SK-N-SH treated with all-trans-retinoic acid at 6 μM for 48 hours (cell line): Measurements from ENCODE around the gene SEC31B.

Experiments used
- ARNTL ChIP-seq: fragments of 450-650 bp; formaldehyde crosslinking; IDR thresholded peaks from 2 replicates; pipeline ENCODE4 v1.5.0; 2020; ENCODE audit warnings: low read depth, mild to moderate bottlenecking, moderate library complexity, borderline replicate concordance
- ISL1 ChIP-seq: fragments of 250-450 bp; sonication (Bioruptor Pico); IDR thresholded peaks from 2 replicates; pipeline ENCODE4 v2.1.2; 2022; ENCODE audit warnings: mild to moderate bottlenecking, moderate library complexity
- RARB ChIP-seq: fragments of 250-450 bp; sonication (Bioruptor Pico); IDR thresholded peaks from 2 replicates; pipeline ENCODE4 v1.8.0; 2021; ENCODE audit warnings: mild to moderate bottlenecking, moderate library complexity
- SNAI2 ChIP-seq: fragments of 250-450 bp; sonication (Bioruptor Pico); IDR thresholded peaks from 2 replicates; pipeline ENCODE4 v1.5.0; 2020; ENCODE audit warnings: mild to moderate bottlenecking, moderate library complexity
- ZFP30 ChIP-seq: fragments of 450-650 bp; formaldehyde crosslinking; IDR thresholded peaks from 2 replicates; pipeline ENCODE4 v1.5.0; 2022; ENCODE audit warnings: mild to moderate bottlenecking, moderate library complexity
- TF ChIP-seq, protein P1 (sequence below): fragments of 250-450 bp; sonication (Bioruptor Pico); IDR thresholded peaks from 2 replicates; pipeline ENCODE4 v1.8.0; 2020; ENCODE audit warnings: mild to moderate bottlenecking, moderate library complexity, borderline replicate concordance
- TF ChIP-seq, protein P2 (sequence below): fragments of 250-450 bp; sonication (Bioruptor Pico); IDR thresholded peaks from 2 replicates; pipeline ENCODE4 v1.5.1; 2020; ENCODE audit warnings: low read depth, mild to moderate bottlenecking, moderate library complexity

DNA sequence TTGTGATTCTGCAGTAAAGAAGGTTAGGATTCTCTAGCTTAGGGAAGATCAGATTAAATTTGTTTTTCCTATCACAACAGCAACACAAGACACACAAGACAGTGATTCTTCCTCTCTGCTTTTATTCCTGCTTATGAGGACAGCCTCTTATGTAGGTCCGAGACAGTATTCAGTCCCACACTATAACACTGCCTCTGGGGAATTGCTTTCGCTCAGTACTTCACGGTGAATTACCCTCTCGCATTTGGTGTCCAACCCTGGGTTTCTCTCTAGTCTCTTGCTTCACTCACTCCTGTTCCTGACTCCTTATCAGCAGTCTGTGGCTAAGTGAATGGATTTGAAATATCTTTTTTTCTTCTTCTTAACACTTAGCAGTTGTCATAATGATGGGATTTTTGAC lies 17.8 kb upstream of the SEC31B start:
- TF ChIP-seq, protein P1, sequence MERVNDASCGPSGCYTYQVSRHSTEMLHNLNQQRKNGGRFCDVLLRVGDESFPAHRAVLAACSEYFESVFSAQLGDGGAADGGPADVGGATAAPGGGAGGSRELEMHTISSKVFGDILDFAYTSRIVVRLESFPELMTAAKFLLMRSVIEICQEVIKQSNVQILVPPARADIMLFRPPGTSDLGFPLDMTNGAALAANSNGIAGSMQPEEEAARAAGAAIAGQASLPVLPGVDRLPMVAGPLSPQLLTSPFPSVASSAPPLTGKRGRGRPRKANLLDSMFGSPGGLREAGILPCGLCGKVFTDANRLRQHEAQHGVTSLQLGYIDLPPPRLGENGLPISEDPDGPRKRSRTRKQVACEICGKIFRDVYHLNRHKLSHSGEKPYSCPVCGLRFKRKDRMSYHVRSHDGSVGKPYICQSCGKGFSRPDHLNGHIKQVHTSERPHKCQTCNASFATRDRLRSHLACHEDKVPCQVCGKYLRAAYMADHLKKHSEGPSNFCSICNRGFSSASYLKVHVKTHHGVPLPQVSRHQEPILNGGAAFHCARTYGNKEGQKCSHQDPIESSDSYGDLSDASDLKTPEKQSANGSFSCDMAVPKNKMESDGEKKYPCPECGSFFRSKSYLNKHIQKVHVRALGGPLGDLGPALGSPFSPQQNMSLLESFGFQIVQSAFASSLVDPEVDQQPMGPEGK = no peak
- TF ChIP-seq SNAI2 (no peak), ZFP30 (no peak), ARNTL (CRISPR knock-in tag) (no peak), ISL1 (CRISPR knock-in tag) (no peak), RARB (no peak)
- TF ChIP-seq, protein P2, sequence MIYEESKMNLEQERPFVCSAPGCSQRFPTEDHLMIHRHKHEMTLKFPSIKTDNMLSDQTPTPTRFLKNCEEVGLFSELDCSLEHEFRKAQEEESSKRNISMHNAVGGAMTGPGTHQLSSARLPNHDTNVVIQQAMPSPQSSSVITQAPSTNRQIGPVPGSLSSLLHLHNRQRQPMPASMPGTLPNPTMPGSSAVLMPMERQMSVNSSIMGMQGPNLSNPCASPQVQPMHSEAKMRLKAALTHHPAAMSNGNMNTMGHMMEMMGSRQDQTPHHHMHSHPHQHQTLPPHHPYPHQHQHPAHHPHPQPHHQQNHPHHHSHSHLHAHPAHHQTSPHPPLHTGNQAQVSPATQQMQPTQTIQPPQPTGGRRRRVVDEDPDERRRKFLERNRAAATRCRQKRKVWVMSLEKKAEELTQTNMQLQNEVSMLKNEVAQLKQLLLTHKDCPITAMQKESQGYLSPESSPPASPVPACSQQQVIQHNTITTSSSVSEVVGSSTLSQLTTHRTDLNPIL (CRISPR knock-in tag) = no peak
